HG02763 (cell line): ENCODE data around the gene SULT1A3.
"Not testable (repeated sequence)": the region's sequence is repeated elsewhere in the genome, so short reads cannot be mapped to it uniquely, and the experiment has no call there.

ENCODE experiments used
- ATAC-seq: cut with Tn5 transposase; IDR thresholded peaks from one replicate; pipeline ENCODE4 v1.9.1; 2021; ENCODE audit warnings: mild to moderate bottlenecking, moderate library complexity; ENCODE audit not compliant: unreplicated experiment

Gene SULT1A3

DNA sequence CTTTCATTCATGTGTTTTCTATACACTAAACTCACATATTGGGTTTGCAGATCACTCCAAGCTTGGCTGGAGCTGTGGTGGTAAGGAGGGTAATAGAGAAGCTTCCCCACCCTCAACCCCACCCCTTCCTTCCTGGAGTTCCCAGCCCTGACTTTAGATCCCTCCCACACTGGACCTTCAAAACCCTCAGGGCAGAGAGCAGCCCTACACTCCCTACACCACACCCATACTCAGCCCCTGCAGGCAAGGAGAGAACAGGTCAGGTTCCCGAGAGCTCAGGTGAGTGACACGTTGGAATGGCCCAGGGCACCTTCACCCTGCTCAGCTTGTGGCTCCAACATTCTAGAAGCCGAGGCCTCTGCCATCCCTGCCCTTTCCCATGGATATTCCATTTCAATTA is at the start of gene SULT1A3:
TSS of gene SULT1A3 (plus strand) at position 207 of the 400 bp plus-strand sequence. CDS start 1,474 bp downstream, outside the sequence.
- ATAC-seq, result not testable (repeated sequence)

- no peak for ATAC-seq
Measured at GRCh38 chr16:30151091-30151490, 48.0 kb upstream of the SULT1A3 start.

GRCh38 chr16:30152517-30152916 is 46.5 kb upstream of the SULT1A3 start:
- ATAC-seq, result no peak

DNA sequence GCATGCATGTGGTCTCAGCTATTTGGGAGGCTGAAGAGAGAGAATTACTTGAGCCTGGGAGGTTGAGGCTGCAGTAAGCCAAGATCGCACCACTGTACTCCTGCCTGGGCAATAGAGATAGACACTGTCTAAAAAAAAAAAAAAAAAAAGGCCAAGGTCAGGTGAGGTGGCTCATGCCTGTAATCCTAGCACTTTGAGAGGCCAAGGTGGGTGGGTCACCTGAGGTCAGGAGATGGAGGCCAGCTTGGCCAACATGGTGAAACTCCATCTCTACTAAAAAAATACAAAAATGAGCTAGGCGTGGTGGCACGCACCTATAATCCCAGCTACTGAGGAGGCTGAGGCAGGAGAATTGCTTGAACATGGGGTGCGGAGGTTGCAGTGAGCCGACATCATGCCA is 43.9 kb upstream of the SULT1A3 start:
- ATAC-seq, result no peak

- ATAC-seq, result no peak
Measured at GRCh38 chr16:30157214-30157613, 41.8 kb upstream of the SULT1A3 start.

- ATAC-seq, result no peak
Measured at GRCh38 chr16:30163538-30163937, 35.5 kb upstream of the SULT1A3 start.

- ATAC-seq, result no peak
Measured at GRCh38 chr16:30166202-30166902, 32.7 kb upstream of the SULT1A3 start.

DNA sequence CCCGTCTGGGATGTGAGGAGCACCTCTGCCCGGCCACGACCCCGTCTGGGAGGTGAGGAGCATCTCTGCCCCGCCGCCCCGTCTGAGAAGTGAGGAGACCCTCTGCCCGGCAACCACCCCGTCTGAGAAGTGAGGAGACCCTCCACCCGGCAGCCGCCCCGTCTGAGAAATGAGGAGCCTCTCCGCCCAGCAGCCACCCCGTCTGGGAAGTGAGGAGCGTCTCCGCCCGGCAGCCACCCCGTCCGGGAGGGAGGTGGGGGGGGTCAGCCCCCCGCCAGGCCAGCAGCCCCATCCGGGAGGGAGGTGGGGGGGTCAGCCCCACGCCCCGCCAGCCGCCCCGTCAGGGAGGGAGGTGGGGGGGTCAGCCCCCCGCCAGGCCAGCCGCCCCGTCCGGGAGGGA is 30.3 kb upstream of the SULT1A3 start:
- ATAC-seq, result not testable (repeated sequence)

GRCh38 chr16:30169416-30169815 is 29.6 kb upstream of the SULT1A3 start:
- ATAC-seq, result not testable (repeated sequence)

- ATAC-seq, result not testable (repeated sequence)
Measured at GRCh38 chr16:30170145-30170544, 28.9 kb upstream of the SULT1A3 start.

- no peak for ATAC-seq
Measured at GRCh38 chr16:30173054-30173453, 26.0 kb upstream of the SULT1A3 start.

DNA sequence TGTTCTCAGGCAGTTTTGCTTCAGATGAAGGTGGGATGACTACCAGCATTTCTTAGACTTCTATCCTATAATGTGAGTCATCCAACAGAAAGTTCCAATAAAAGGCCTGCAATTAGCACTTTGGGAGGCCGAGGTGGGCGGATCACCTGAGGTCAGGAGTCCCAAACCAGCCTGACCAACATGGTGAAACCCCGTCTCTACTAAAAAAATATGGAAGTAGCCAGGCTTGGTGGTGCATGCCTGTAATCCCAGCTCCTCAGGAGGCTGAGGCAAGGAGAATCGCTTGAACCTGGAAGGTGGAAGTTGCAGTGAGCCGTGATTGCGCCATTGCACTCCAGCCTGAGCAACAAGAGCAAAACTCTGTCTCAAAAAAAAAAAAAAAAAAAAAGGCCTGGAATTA is 22.2 kb upstream of the SULT1A3 start:
- ATAC-seq, result not testable (repeated sequence)

DNA sequence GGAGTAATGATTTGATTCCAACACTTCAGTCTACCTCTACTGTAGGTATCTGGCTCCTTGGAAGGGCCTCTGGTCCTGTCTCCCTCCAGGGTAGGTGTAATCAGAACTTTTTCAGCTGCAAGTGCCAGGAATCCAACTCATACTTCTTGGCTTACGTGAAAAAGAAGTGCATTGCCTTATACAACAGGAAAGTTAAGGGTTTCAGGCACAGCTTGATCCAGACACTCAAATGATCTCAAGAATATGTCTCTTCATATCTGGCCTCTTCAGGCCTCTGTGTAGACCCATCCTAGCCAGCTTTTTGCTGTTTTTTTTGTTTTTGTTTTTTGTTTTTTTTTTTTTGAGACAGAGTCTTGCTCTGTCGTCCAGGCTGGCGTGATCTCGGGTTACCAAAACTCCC is 19.9 kb upstream of the SULT1A3 start:
- ATAC-seq, result no peak

- ATAC-seq, result no peak
Measured at GRCh38 chr16:30179931-30180330, 19.1 kb upstream of the SULT1A3 start.

- no peak for ATAC-seq
Measured at GRCh38 chr16:30180741-30181140, 18.3 kb upstream of the SULT1A3 start.

- peak; percentile 42 for ATAC-seq
Measured at GRCh38 chr16:30183233-30184095, 15.6 kb upstream of the SULT1A3 start, which contains the start of gene CORO1A. TSS of gene CORO1A (plus strand) at chr16:30183602. CDS start at chr16:30185210, 1,608 bp downstream.

DNA sequence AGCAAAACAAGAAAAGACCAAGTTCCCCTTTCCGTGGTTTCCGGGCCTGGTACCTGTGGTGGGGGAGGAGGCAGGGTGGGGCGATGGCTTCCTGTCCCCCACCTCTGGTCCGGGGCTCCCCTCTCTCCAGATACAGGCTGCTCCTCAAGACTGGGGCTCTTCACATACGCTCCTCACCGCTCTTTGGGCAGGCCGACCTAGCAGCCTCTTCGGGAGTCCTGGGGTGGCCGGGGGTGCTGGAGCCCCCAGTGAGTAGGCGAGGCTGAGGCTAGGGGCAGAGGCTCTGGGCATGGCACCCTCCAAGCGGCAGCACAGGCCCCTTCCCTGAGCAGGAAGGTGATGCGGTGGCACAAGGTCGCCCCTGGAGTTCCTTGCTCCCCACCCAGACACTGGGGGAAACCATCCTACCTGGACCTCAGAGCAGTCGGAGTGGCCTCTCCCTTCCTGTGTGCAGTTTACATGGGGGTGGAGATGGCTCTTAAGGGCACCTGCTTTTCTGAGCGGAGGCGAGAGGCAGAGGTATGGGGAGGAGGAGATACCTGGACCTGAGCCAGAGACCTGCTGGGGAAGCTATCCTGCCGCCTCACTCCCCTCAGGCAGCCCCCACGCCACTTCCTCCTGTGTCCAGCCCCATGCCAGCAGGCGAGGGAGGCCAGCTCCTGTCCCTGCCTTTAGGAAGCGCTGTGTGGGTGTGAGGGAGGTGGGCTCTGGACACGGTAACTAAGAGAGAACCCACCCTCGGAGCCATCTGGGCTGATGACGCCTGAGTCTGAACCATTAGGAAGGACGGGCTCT is 14.8 kb upstream of the SULT1A3 start:
- peak; percentile 31 for ATAC-seq

GRCh38 chr16:30184891-30185682 is 14.0 kb upstream of the SULT1A3 start:
- ATAC-seq, result no peak

GRCh38 chr16:30185683-30186421 is 13.2 kb upstream of the SULT1A3 start:
- no peak for ATAC-seq

DNA sequence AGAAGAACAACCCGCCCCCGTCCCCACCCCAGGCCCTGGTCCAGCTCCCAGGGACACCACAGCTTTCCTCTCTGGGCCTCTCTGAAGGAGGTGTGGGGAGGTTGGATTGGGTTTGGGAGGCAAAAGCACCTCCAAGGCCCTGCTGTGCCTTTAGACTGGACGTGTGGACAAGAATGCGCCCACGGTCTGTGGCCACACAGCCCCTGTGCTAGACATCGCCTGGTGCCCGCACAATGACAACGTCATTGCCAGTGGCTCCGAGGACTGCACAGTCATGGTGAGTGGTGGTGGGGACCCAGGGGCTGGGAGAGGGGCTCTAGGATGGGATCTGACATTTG is 12.6 kb upstream of the SULT1A3 start:
- ATAC-seq, result no peak
